SK-N-SH (cell line): ENCODE results near the gene LRGUK. TPM values are rescaled to one million over a fixed set of nuclear protein-coding genes. Genes with fewer than 3 reads are reported as not detected.
"Not testable (repeated sequence)": the region's sequence is repeated elsewhere in the genome, so short reads cannot be mapped to it uniquely, and the experiment has no call there.

ENCODE experiments used
- CTCF ChIA-PET: fragments of 300-600, 350-600 bp; formaldehyde crosslinking; extraction: SDS; loops from one replicate; lab custom pipeline; 2021; lab: Yijun Ruan, JAX
- POLR2A ChIA-PET: fragments of 350-600 bp; sonication (Branson Sonifier 250); formaldehyde crosslinking; extraction: SDS; loops from one replicate; lab custom pipeline; 2020; ENCODE audit warnings: antibody characterized with exemption, inconsistent platforms; lab: Yijun Ruan, JAX
- DNase-seq: peaks from one replicate; pipeline ENCODE4 v3.0.0; 2012
- H2AFZ ChIP-seq: fragments of 200-600 bp; sonication (generic); 2 replicates; pipeline ENCODE4 v1.8.1; 2016; ENCODE audit warnings: antibody characterized with exemption, mild to moderate bottlenecking, low read depth
- H3F3A ChIP-seq: fragments of 200-600 bp; sonication (generic); replicated peaks from 2 replicates; pipeline ENCODE3; 2016; ENCODE audit warnings: antibody characterized with exemption, mild to moderate bottlenecking; ENCODE audit not compliant: insufficient read depth
- H3K27ac ChIP-seq, 2 experiments: fragments of 200-500 bp in 1 of 2; fragments of 200-600 bp in 1 of 2; sonication (Bioruptor generic) in 1 of 2; sonication (generic), shearing (Covaris generic) in 1 of 2; 2 replicates each; pipeline versions ENCODE4 v1.5.1 to v1.6.1; 2014 to 2016; ENCODE audit warnings: low read depth in 2 of 2, inconsistent platforms in 1 of 2, low read length in 1 of 2, mild to moderate bottlenecking in 1 of 2, mixed read lengths in 1 of 2
- H3K27me3 ChIP-seq: fragments of 200-600 bp; sonication (generic), shearing (Covaris generic); 2 replicates; pipeline ENCODE4 v1.6.1; 2016; ENCODE audit warnings: mixed run types; ENCODE audit not compliant: insufficient read depth
- H3K36me3 ChIP-seq, 2 experiments: fragments of 200-500 bp in 1 of 2; fragments of 200-600 bp in 1 of 2; sonication (Bioruptor generic) in 1 of 2; sonication (generic) in 1 of 2; replicated peaks in 1 of 2; 2 replicates each; pipeline versions ENCODE3 to v1.5.1; 2014 to 2016; ENCODE audit warnings: low read length in 1 of 2, mild to moderate bottlenecking in 1 of 2; ENCODE audit not compliant: insufficient read depth in 2 of 2, control insufficient read depth in 1 of 2
- H3K4me1 ChIP-seq, 2 experiments: fragments of 200-500 bp in 1 of 2; fragments of 200-600 bp in 1 of 2; sonication (Bioruptor generic) in 1 of 2; sonication (generic), shearing (Covaris generic) in 1 of 2; 2 replicates each; pipeline versions ENCODE4 v1.5.1 to v1.6.1; 2014 to 2016; ENCODE audit warnings: low read depth in 1 of 2, low read length in 1 of 2, mixed run types in 1 of 2; ENCODE audit not compliant: insufficient read depth in 2 of 2, control insufficient read depth in 1 of 2
- H3K4me2 ChIP-seq: fragments of 200-600 bp; sonication (generic), shearing (Covaris generic); 2 replicates; pipeline ENCODE4 v1.6.1; 2017; ENCODE audit warnings: mixed run types
- H3K4me3 ChIP-seq, 2 experiments: fragments of 200-500 bp in 1 of 2; fragments of 200-600 bp in 1 of 2; sonication (Bioruptor generic) in 1 of 2; sonication (generic), shearing (Covaris generic) in 1 of 2; 2 replicates each; pipeline versions ENCODE4 v1.5.1 to v1.8.1; 2014 to 2016; ENCODE audit warnings: low read depth in 2 of 2, inconsistent platforms in 1 of 2, low read length in 1 of 2, mild to moderate bottlenecking in 1 of 2, mixed read lengths in 1 of 2, moderate library complexity in 1 of 2
- H3K79me2 ChIP-seq: fragments of 200-600 bp; sonication (generic); 2 replicates; pipeline ENCODE4 v1.8.1; 2017; ENCODE audit warnings: mild to moderate bottlenecking; ENCODE audit not compliant: insufficient read depth
- H3K9ac ChIP-seq: fragments of 200-600 bp; sonication (generic); 2 replicates; pipeline ENCODE4 v1.6.1; 2017; ENCODE audit warnings: mixed run types
- H3K9me2 ChIP-seq: fragments of 200-600 bp; sonication (generic); 2 replicates; pipeline ENCODE4 v1.6.1; 2017; ENCODE audit warnings: mixed run types
- H3K9me3 ChIP-seq: fragments of 200-600 bp; sonication (generic); 2 replicates; pipeline ENCODE4 v1.6.1; 2017; ENCODE audit warnings: mixed run types, mild to moderate bottlenecking, moderate library complexity
- H4K20me1 ChIP-seq: fragments of 200-600 bp; sonication (generic); 2 replicates; pipeline ENCODE4 v1.6.1; 2017; ENCODE audit warnings: mild to moderate bottlenecking, mixed run types; ENCODE audit not compliant: insufficient read depth
- ELF1 ChIP-seq: IDR thresholded peaks from 2 replicates; pipeline ENCODE4 v1.4.0; 2012
- EZH2phosphoT487 ChIP-seq: fragments of 200-600 bp; sonication (generic); IDR thresholded peaks from 2 replicates; pipeline ENCODE4 v1.6.1; 2017; ENCODE audit warnings: low read depth, mixed run types, mild to moderate bottlenecking, antibody characterized with exemption, moderate library complexity, borderline replicate concordance
- FOXJ3 ChIP-seq: sonication (generic); formaldehyde crosslinking; IDR thresholded peaks from 2 replicates; pipeline ENCODE4 v1.5.1; 2020; ENCODE audit warnings: mild to moderate bottlenecking, missing genetic modification reagents
- FOXM1 ChIP-seq: IDR thresholded peaks from 2 replicates; pipeline ENCODE4 v1.4.0; 2012; ENCODE audit warnings: low read depth, mild to moderate bottlenecking
- GABPA ChIP-seq: IDR thresholded peaks from 2 replicates; pipeline ENCODE4 v1.4.0; 2012; ENCODE audit warnings: low read depth, mild to moderate bottlenecking
- MXI1 ChIP-seq: IDR thresholded peaks from 2 replicates; pipeline ENCODE4 v1.6.1; 2012; ENCODE audit warnings: mild to moderate bottlenecking, low read depth, low read length, improper control_type of control experiment
- NFIC ChIP-seq: IDR thresholded peaks from 2 replicates; pipeline ENCODE4 v1.4.0; 2012; ENCODE audit warnings: borderline replicate concordance
- RXRA ChIP-seq: IDR thresholded peaks from 2 replicates; pipeline ENCODE4 v1.4.0; 2012; ENCODE audit warnings: low read depth, mild to moderate bottlenecking, borderline replicate concordance
- TAF1 ChIP-seq: IDR thresholded peaks from 2 replicates; pipeline ENCODE4 v1.6.1; 2012; ENCODE audit warnings: low read depth, mild to moderate bottlenecking, low read length, moderate library complexity, borderline replicate concordance
- TEAD4 ChIP-seq: IDR thresholded peaks from 2 replicates; pipeline ENCODE4 v1.4.0; 2012; ENCODE audit warnings: mild to moderate bottlenecking, borderline replicate concordance; ENCODE audit not compliant: insufficient read depth
- USF1 ChIP-seq: IDR thresholded peaks from 2 replicates; pipeline ENCODE4 v1.4.0; 2012; ENCODE audit warnings: low read depth, borderline replicate concordance
- YY1 ChIP-seq: IDR thresholded peaks from 2 replicates; pipeline ENCODE4 v1.4.0; 2012; ENCODE audit warnings: low read depth, mild to moderate bottlenecking
- WGBS: methylation state at CpG from one replicate; pipeline ENCODE4 v1.1.6; 2017; ENCODE audit warnings: low lambda C conversion rate; 5-methylcytosine and 5-hydroxymethylcytosine counted together
- polyA plus RNA-seq, 3 experiments: library from polyadenylated mRNA; depleted of rRNA; stranded (reverse); fragments of >200 nt; gene quantifications; 2 replicates each; pipeline ENCODE4 v1.2.3, GENCODE V29; 2012
- TF ChIP-seq, protein P1 (sequence below): IDR thresholded peaks from 2 replicates; pipeline ENCODE4 v1.6.1; 2012; ENCODE audit warnings: mild to moderate bottlenecking, low read depth, low read length, moderate library complexity
- TF ChIP-seq, protein P2 (sequence below): IDR thresholded peaks from 2 replicates; pipeline ENCODE4; 2012

Gene LRGUK
- polyA plus RNA-seq, 1 of the 3 experiments (the other 2 are of a cell fraction), result 1.5 TPM

DNA sequence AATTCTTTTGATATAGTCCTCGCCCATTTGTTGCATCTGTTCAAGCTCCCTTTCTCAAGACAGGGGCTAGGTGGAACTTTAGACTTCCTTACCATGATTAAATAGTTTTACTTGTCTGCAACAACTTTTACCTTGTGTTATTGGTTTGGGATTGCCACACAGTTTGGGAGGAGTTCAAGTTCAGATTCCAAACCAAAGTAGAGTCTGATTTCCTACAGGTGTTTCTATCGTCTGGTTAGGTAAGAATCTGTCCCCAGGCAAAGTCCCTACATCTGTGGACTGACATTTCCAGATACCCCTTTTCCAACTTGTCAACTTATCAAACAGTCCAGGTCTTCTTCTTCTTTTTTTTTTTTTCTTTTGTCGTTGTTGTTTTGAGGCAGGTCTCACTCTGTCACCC, 93.1 kb downstream of the LRGUK start (continued):
- TF ChIP-seq, protein P1, sequence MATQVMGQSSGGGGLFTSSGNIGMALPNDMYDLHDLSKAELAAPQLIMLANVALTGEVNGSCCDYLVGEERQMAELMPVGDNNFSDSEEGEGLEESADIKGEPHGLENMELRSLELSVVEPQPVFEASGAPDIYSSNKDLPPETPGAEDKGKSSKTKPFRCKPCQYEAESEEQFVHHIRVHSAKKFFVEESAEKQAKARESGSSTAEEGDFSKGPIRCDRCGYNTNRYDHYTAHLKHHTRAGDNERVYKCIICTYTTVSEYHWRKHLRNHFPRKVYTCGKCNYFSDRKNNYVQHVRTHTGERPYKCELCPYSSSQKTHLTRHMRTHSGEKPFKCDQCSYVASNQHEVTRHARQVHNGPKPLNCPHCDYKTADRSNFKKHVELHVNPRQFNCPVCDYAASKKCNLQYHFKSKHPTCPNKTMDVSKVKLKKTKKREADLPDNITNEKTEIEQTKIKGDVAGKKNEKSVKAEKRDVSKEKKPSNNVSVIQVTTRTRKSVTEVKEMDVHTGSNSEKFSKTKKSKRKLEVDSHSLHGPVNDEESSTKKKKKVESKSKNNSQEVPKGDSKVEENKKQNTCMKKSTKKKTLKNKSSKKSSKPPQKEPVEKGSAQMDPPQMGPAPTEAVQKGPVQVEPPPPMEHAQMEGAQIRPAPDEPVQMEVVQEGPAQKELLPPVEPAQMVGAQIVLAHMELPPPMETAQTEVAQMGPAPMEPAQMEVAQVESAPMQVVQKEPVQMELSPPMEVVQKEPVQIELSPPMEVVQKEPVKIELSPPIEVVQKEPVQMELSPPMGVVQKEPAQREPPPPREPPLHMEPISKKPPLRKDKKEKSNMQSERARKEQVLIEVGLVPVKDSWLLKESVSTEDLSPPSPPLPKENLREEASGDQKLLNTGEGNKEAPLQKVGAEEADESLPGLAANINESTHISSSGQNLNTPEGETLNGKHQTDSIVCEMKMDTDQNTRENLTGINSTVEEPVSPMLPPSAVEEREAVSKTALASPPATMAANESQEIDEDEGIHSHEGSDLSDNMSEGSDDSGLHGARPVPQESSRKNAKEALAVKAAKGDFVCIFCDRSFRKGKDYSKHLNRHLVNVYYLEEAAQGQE, result no peak
- TF ChIP-seq RXRA (no peak), YY1 (no peak), TAF1 (no peak), FOXM1 (no peak), MXI1 (no peak), FOXJ3 (CRISPR knock-in tag) (no peak)

DNA sequence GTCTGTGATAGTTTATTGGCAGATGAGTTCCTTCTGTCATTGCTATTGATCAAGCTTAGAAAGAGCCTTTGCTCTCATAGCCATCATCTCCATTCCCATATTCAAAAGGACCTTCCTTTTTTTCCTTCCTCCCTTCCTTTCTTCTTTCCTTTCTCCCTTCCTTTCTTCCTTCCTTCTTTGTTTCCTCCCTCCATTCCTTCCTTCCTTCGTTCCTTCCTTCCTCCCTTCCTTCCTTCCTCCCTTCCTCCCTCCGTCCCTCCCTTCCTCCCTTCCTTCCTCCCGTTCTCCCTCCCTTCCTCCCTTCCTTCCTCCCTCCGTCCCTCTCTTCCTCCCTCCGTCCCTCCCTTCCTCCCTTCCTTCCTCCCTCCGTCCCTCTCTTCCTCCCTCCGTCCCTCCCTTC, 104.2 kb downstream of the LRGUK start:
- CTCF ChIA-PET, H3K9ac ChIP-seq, DNase-seq, H2AFZ ChIP-seq, H4K20me1 ChIP-seq, H3K36me3 ChIP-seq, H3K4me2 ChIP-seq, H3F3A ChIP-seq, H3K9me3 ChIP-seq, H3K27me3 ChIP-seq, H3K4me1 ChIP-seq, H3K9me2 ChIP-seq, H3K4me3 ChIP-seq, H3K27ac ChIP-seq, H3K79me2 ChIP-seq, POLR2A ChIA-PET: not testable (repeated sequence)
- 49% methylated on average over 7 of the region's 7 CpGs for WGBS

- no peak for TF ChIP-seq USF1
- TF ChIP-seq RXRA, result no peak
- no peak for TF ChIP-seq TEAD4
- no peak for TF ChIP-seq ELF1
- TF ChIP-seq GABPA, result no peak
- no peak for TF ChIP-seq EZH2phosphoT487
- no peak for TF ChIP-seq NFIC
- TF ChIP-seq TAF1, result no peak
- TF ChIP-seq, protein P2, sequence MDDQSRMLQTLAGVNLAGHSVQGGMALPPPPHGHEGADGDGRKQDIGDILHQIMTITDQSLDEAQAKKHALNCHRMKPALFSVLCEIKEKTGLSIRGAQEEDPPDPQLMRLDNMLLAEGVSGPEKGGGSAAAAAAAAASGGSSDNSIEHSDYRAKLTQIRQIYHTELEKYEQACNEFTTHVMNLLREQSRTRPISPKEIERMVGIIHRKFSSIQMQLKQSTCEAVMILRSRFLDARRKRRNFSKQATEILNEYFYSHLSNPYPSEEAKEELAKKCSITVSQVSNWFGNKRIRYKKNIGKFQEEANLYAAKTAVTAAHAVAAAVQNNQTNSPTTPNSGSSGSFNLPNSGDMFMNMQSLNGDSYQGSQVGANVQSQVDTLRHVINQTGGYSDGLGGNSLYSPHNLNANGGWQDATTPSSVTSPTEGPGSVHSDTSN, result no peak
- TF ChIP-seq, all 33 proteins: peak for 0
- POLR2A ChIA-PET, result no interaction called here
- CTCF ChIA-PET, result interaction anchor here (0.7 kb wide), 1 partner anchor 198 kb away, joined by 3 read pairs; no protein-coding TSS in a partner anchor
These were observed 107.1 kb downstream of the LRGUK start for GRCh38 chr7:134234216-134234615.

More at GRCh38 chr7:134234216-134234615, 107.1 kb downstream of the LRGUK start:
- H3K27me3 ChIP-seq, result no peaks in the 10 kb centered on the region
- 45% methylated on average over 4 of the region's 4 CpGs for WGBS
- no peaks in the 10 kb centered on the region for H3K9me2 ChIP-seq
- H3K79me2 ChIP-seq, result no peaks in the 10 kb centered on the region
- H3K9me3 ChIP-seq, result peaks cover 6% of the 10 kb centered on the region; the same call in 1 of the 2 replicates
- H3K36me3 ChIP-seq, result no peaks in the 10 kb centered on the region
- H4K20me1 ChIP-seq, result no peaks in the 10 kb centered on the region
- H3K9ac ChIP-seq, result no peak overlapping the region
- no peak overlapping the region for H3K4me2 ChIP-seq
- no peaks in the 10 kb centered on the region for H3F3A ChIP-seq
- H3K4me3 ChIP-seq, result no peak overlapping the region
- H3K27ac ChIP-seq, result no peak overlapping the region
- H2AFZ ChIP-seq, result no peak overlapping the region
- H3K4me1 ChIP-seq, result no peaks in the 10 kb centered on the region
- no peak for DNase-seq
